Daoy (cell line): Measurements from ENCODE around the gene PGM2. TPM values are rescaled to one million over a fixed set of nuclear protein-coding genes. Genes with fewer than 3 reads are reported as not detected.
"Not testable (repeated sequence)": the region's sequence is repeated elsewhere in the genome, so short reads cannot be mapped to it uniquely, and the experiment has no call there.

Experiments
- DNase-seq: peaks from one replicate; pipeline ENCODE4 v3.0.0-alpha.2; 2015; ENCODE audit warnings: low read depth
- total RNA-seq: library from RNA; depleted of rRNA; stranded (reverse); fragments of >200 nt; shearing (Covaris generic); gene quantifications from 2 replicates; pipeline ENCODE4 v1.2.3, GENCODE V29; 2014; rRNA removed

The PGM2 gene
- total RNA-seq = 46.5 and 48.7 TPM in 2 replicates

- peak; percentile 92 for DNase-seq
Observed at GRCh38 chr4:37826295-37827029, at the start of gene PGM2. PGM2 (plus strand) TSS chr4:37826686; CDS start chr4:37826733, 47 bp downstream.

- no peak for DNase-seq
Observed at GRCh38 chr4:37779896-37780295, 46.6 kb upstream of the PGM2 start.

- peak; percentile 14 for DNase-seq
Observed at GRCh38 chr4:37780444-37781130, 45.9 kb upstream of the PGM2 start.

GRCh38 chr4:37781131-37781455 lies 45.4 kb upstream of the PGM2 start:
- no peak for DNase-seq

GRCh38 chr4:37786267-37786666 lies 40.2 kb upstream of the PGM2 start:
- DNase-seq = not testable (repeated sequence)

- not testable (repeated sequence) for DNase-seq
Observed at GRCh38 chr4:37787883-37788460, 38.5 kb upstream of the PGM2 start.

GRCh38 chr4:37788819-37789218 lies 37.7 kb upstream of the PGM2 start:
- DNase-seq = no peak

- DNase-seq = no peak
Observed at GRCh38 chr4:37792241-37792640, 34.2 kb upstream of the PGM2 start.

GRCh38 chr4:37793562-37793961 lies 32.9 kb upstream of the PGM2 start:
- peak; percentile 25 for DNase-seq

- no peak for DNase-seq
Observed at GRCh38 chr4:37794056-37794455, 32.4 kb upstream of the PGM2 start.

GRCh38 chr4:37795581-37796195 lies 30.8 kb upstream of the PGM2 start:
- no peak for DNase-seq

GRCh38 chr4:37797374-37797773 lies 29.1 kb upstream of the PGM2 start:
- no peak for DNase-seq

- no peak for DNase-seq
Observed at GRCh38 chr4:37797923-37798322, 28.6 kb upstream of the PGM2 start.

GRCh38 chr4:37798616-37799015 lies 27.9 kb upstream of the PGM2 start:
- no peak for DNase-seq

GRCh38 chr4:37799941-37800554 lies 26.4 kb upstream of the PGM2 start:
- no peak for DNase-seq

- DNase-seq = peak; percentile 71
Observed at GRCh38 chr4:37802068-37802666, 24.3 kb upstream of the PGM2 start.

GRCh38 chr4:37803348-37803973 lies 23.0 kb upstream of the PGM2 start:
- DNase-seq = peak; percentile 30

- DNase-seq = no peak
Observed at GRCh38 chr4:37805091-37805490, 21.4 kb upstream of the PGM2 start.

- DNase-seq = peak; percentile 28
Observed at GRCh38 chr4:37812713-37813112, 13.8 kb upstream of the PGM2 start.

- DNase-seq = no peak
Observed at GRCh38 chr4:37815591-37815990, 10.9 kb upstream of the PGM2 start.

- DNase-seq = no peak
Observed at GRCh38 chr4:37816006-37816405, 10.5 kb upstream of the PGM2 start.
